Neural cell (in vitro differentiated cells): ENCODE results near the gene NTMT1.

Experiments
- CTCF ChIP-seq: fragments of 450-650 bp; IDR thresholded peaks from 2 replicates; pipeline ENCODE4 v1.5.1; 2014; ENCODE audit warnings: antibody characterized with exemption, mild to moderate bottlenecking, moderate library complexity; ENCODE audit not compliant: poor library complexity, severe bottlenecking
- SMC3 ChIP-seq: fragments of 450-650 bp; conservative IDR thresholded peaks from 2 replicates; pipeline ENCODE4 v1.6.1; 2014; ENCODE audit warnings: antibody characterized with exemption, mild to moderate bottlenecking, moderate library complexity; ENCODE audit not compliant: poor library complexity

- TF ChIP-seq CTCF (no peak), SMC3 (no peak)
Observed at GRCh38 chr9:129673602-129674001, 47.6 kb downstream of the NTMT1 start.
